GM12864 (cell line): Measurements from ENCODE around the gene SPRTN.

Source experiments
- DNase-seq: peaks from one replicate; pipeline ENCODE4 v3.0.0-alpha.2; 2011; ENCODE audit warnings: low read depth
- H3K4me3 ChIP-seq: 2 replicates; pipeline ENCODE4 v1.5.1; 2011; ENCODE audit warnings: mild to moderate bottlenecking, low read depth, low read length, control low read depth
- CTCF ChIP-seq: IDR thresholded peaks from 2 replicates; pipeline ENCODE4 v1.5.1; 2011; ENCODE audit warnings: low read depth, mild to moderate bottlenecking, moderate library complexity, low read length, control low read depth, inconsistent platforms; ENCODE audit errors: missing control alignments

Gene SPRTN

DNA sequence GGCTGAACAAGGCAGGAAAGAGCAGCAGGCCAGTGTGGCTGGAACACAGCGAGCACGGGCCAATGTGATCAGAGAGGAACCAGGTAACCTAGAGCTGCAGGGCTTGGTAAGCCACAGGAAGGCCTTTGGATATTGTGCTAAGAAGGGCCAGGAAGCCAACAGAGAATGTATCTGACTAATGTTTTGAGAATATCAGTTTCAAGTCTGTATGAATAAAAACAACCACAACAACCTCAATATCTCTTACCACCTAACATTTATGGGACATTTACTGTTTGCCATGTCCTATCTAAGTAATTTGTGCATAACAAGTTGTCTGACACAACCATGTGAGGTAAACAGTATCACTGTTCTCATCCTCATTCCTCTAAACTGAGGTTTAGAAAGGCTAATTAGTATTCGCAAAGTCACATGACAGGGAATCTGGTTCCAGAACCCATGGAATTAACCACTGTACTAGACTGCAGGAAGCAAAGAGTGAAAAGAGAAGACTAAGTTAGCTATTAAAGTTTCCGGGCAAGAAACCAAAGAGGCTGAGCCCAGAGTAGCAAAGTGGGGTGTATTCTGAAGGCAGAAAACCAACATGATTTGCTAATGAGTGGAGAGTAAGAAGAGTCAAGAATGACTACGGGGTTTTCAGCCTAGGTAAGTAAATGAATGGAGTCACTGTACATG, 38.9 kb downstream of the SPRTN start:
- no peak overlapping the region for H3K4me3 ChIP-seq
- no peak for DNase-seq
- TF ChIP-seq CTCF = no peak

- no peak for TF ChIP-seq CTCF
- H3K4me3 ChIP-seq = no peak overlapping the region
- no peak for DNase-seq
These were observed 43.6 kb downstream of the SPRTN start for GRCh38 chr1:231381729-231382128.

GRCh38 chr1:231382426-231382825, 44.3 kb downstream of the SPRTN start:
- no peak for DNase-seq
- H3K4me3 ChIP-seq = no peak overlapping the region
- TF ChIP-seq CTCF = no peak

DNA sequence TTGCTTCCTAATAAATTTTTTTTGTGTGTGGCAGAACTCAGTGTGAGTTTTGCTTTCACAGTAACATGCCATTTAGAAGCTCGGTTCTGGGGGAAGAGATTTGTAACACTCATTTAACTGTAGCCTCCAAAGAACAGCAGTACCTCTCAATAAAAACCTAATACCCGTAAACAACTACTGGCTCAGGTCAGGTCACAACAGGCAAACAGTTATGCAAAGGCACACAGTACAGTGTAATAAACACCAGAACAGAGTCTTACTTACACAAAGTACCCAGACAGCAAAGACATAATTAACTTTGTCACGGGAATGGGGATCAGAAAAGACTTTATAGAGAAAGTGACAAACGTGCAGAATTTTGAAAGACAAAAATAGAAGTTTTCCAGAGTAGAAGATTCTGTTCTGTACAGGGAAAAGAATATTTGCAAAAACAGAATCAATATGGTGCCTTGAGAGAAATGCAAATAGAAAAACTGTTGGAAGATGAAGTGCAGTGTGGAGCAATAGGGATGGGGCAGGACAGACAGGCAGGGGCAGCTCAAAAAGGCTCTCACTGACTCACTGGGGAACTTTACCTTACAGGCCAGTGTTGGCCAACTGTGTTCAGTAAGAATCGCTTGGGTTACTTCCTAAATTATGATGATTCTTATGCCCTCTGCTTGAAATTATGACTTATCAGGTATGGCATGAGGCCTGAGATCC, 45.2 kb downstream of the SPRTN start:
- no peak overlapping the region for H3K4me3 ChIP-seq
- DNase-seq = no peak

GRCh38 chr1:231384696-231385415, 46.8 kb downstream of the SPRTN start:
- no peak for TF ChIP-seq CTCF

More for the DNA sequence above, 45.2 kb downstream of the SPRTN start:
- TF ChIP-seq CTCF = no peak

GRCh38 chr1:231385416-231385748, 47.3 kb downstream of the SPRTN start:
- no peak for DNase-seq
- H3K4me3 ChIP-seq = no peak overlapping the region
- no peak for TF ChIP-seq CTCF

More at GRCh38 chr1:231384696-231385415, 46.8 kb downstream of the SPRTN start:
- H3K4me3 ChIP-seq = no peak overlapping the region
- DNase-seq = no peak

DNA sequence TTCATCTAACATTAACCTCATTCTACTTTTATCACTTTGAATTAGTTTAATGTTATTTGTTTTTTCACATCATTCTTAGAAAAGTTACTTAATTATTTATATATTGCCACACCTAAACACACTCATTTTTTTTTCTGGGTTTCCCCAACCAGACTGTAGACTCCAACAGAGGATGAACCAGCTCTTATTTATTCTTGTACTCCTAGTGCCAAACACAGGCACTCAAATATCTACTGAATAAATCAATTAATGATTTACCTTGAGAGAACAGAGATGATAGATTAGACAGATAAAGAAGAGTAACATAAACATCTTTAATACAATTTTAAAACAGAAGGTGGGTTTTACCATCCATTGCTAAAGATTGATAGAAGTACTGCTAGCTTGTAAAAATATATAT, 48.4 kb downstream of the SPRTN start:
- TF ChIP-seq CTCF = no peak
- DNase-seq = no peak

More for the DNA sequence above, 48.4 kb downstream of the SPRTN start:
- H3K4me3 ChIP-seq = no peak overlapping the region
